Activated CD4-positive, alpha-beta memory T cell treated with anti-CD3 and anti-CD28 coated beads, Interleukin-2, amount 10 ng/mL, durations not matched to agents 7 days and 5 days (primary cell): ENCODE results near the gene HEYL. TPM values are rescaled to one million over a fixed set of nuclear protein-coding genes. Genes with fewer than 3 reads are reported as not detected.
A peak's percentile ranks its signal among the peaks of the same experiment; 100 is the strongest.

Experiments
- CTCF ChIA-PET: fragments of 350-600 bp; sonication (Branson Sonifier 250); formaldehyde crosslinking; loops from one replicate; lab custom pipeline; 2021; ENCODE audit warnings: antibody characterized with exemption, inconsistent platforms; lab: Charles Lee
- POLR2A ChIA-PET: fragments of 350-600 bp; sonication (Branson Sonifier 250); formaldehyde crosslinking; loops from one replicate; lab custom pipeline; 2021; ENCODE audit warnings: antibody characterized with exemption; lab: Charles Lee
- DNase-seq: peaks from one replicate; pipeline ENCODE4 v3.0.0-alpha.2; 2020
- H3K27ac Mint-ChIP-seq: one replicate; pipeline ENCODE4 v1.8.0; 2021; ENCODE audit warnings: mild to moderate bottlenecking, mixed read lengths
- H3K27me3 Mint-ChIP-seq: one replicate; pipeline ENCODE4 v1.8.0; 2021; ENCODE audit warnings: mixed read lengths
- H3K36me3 Mint-ChIP-seq: one replicate; pipeline ENCODE4 v1.8.0; 2021; ENCODE audit warnings: low read depth, mixed read lengths
- H3K4me1 Mint-ChIP-seq: one replicate; pipeline ENCODE4 v1.8.0; 2021; ENCODE audit warnings: mixed read lengths
- H3K4me3 Mint-ChIP-seq: one replicate; pipeline ENCODE4 v1.8.0; 2021; ENCODE audit warnings: mild to moderate bottlenecking, mixed read lengths
- H3K9me3 Mint-ChIP-seq: one replicate; pipeline ENCODE4 v1.8.0; 2021; ENCODE audit warnings: mixed read lengths
- total RNA-seq, 2 experiments: library from RNA; stranded (reverse); gene quantifications; one replicate each; pipeline ENCODE4 v1.2.3, GENCODE V29; 2021

Gene HEYL
- total RNA-seq, 2 experiments from 2014 or later = not detected

DNA sequence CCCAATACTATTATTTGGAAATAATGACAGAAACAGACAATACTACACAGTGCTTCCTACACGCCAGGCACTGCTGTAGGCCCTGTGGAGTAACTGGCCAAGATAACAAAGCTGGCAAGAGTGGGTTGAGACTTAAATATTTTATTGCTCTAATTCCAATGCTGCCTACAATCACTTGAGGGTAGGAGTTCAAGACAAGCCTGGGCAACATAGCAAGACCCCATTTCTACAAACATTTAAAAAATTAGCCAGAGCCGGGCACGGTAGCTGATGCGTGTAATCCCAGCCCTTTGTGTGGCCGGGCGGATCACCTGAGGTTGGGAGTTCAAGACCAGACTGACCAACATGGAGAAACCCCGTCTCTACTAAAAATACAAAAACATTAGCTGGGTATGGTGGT is 53.5 kb downstream of the HEYL start:
- H3K4me3 Mint-ChIP-seq = no peak overlapping the region
- POLR2A ChIA-PET = no interaction called here
- DNase-seq = no peak
- CTCF ChIA-PET = no interaction called here
- no peaks in the 10 kb centered on the region for H3K9me3 Mint-ChIP-seq
- no peaks in the 10 kb centered on the region for H3K36me3 Mint-ChIP-seq
- H3K4me1 Mint-ChIP-seq = no peaks in the 10 kb centered on the region
- no peak overlapping the region for H3K27ac Mint-ChIP-seq
- H3K27me3 Mint-ChIP-seq = no peaks in the 10 kb centered on the region

GRCh38 chr1:39576016-39576657 is 63.3 kb downstream of the HEYL start:
- DNase-seq = no peak
- Mint-ChIP-seq H3K27ac (peak overlapping the region; percentile 88), H3K4me3 (peak overlapping the region; percentile 90), H3K36me3 (peaks cover 40% of the 10 kb centered on the region), H3K27me3 (no peaks in the 10 kb centered on the region), H3K4me1 (peaks cover 40% of the 10 kb centered on the region), H3K9me3 (no peaks in the 10 kb centered on the region)
- POLR2A ChIA-PET = interaction anchor here (0.9 to 4.9 kb wide), 19 partner anchors 8 to 371 kb away, joined by 3 to 36 read pairs (median 4); partner anchors contain the start of genes HPCAL4 and PPIE
- CTCF ChIA-PET = interaction anchor here (0.6 to 1.6 kb wide), 5 partner anchors 13 to 83 kb away, joined by 3 to 6 read pairs (median 4); no protein-coding TSS in a partner anchor

GRCh38 chr1:39575191-39576015 is 64.0 kb downstream of the HEYL start:
- CTCF ChIA-PET = interaction anchor here (0.6 to 2.3 kb wide), 6 partner anchors 12 to 519 kb away, joined by 3 to 10 read pairs (median 4); no protein-coding TSS in a partner anchor
- peak; percentile 66 for DNase-seq
- Mint-ChIP-seq H3K4me3 (peak overlapping the region; percentile 90), H3K9me3 (no peaks in the 10 kb centered on the region), H3K36me3 (peaks cover 45% of the 10 kb centered on the region), H3K4me1 (peaks cover 45% of the 10 kb centered on the region), H3K27me3 (no peaks in the 10 kb centered on the region), H3K27ac (peak overlapping the region; percentile 88)
- POLR2A ChIA-PET = interaction anchor here (0.6 to 4.9 kb wide), 25 partner anchors 8 to 549 kb away, joined by 3 to 36 read pairs (median 3); partner anchors contain the start of genes CAP1, HPCAL4 and PPIE

- ChIA-PET POLR2A (interaction anchor here (0.6 to 4.9 kb wide), 18 partner anchors 10 to 548 kb away, joined by 3 to 36 read pairs (median 4); partner anchors contain the start of genes HPCAL4 and PPIE), CTCF (interaction anchor here (0.8 to 2.3 kb wide), 5 partner anchors 32 to 382 kb away, joined by 3 to 10 read pairs (median 3); no protein-coding TSS in a partner anchor)
- DNase-seq = no peak
- H3K4me1 Mint-ChIP-seq = peaks cover 45% of the 10 kb centered on the region
- H3K27me3 Mint-ChIP-seq = no peaks in the 10 kb centered on the region
- no peaks in the 10 kb centered on the region for H3K9me3 Mint-ChIP-seq
- H3K27ac Mint-ChIP-seq = peak overlapping the region; percentile 88
- H3K4me3 Mint-ChIP-seq = peak overlapping the region; percentile 90
- peaks cover 50% of the 10 kb centered on the region for H3K36me3 Mint-ChIP-seq
These were observed 64.8 kb downstream of the HEYL start for GRCh38 chr1:39574646-39575045.

Other genes starting within 250 kb of the HEYL start
- gene BMP8A, start 148.0 kb downstream of the HEYL start, total RNA-seq = not detected
- 100 to 1,000 TPM; 159 to 161 TPM for gene PABPC4, start 62.9 kb downstream of the HEYL start, total RNA-seq
- gene NT5C1A, start 32.5 kb upstream of the HEYL start, total RNA-seq = not detected
- gene HPCAL4, start 51.8 kb upstream of the HEYL start, total RNA-seq = 1 to 10 TPM; 2.4 to 2.6 TPM
- gene PPIE, start 99.2 kb upstream of the HEYL start, total RNA-seq = 10 to 100 TPM; 52.3 to 57.4 TPM
- gene OXCT2, start 131.7 kb upstream of the HEYL start, total RNA-seq = 1 to 10 TPM in 1 of 2 experiments, under 1 TPM in 1; 0.88 to 1.0 TPM
- under 1 TPM; 0.60 to 0.65 TPM for gene BMP8B, start 149.2 kb upstream of the HEYL start, total RNA-seq
- 10 to 100 TPM; 12.9 to 16.1 TPM for gene TRIT1, start 243.9 kb upstream of the HEYL start, total RNA-seq